Ishikawa (cell line): ENCODE results near the gene IKZF3.

Experiments
- CEBPB ChIP-seq: IDR thresholded peaks from 2 replicates; pipeline ENCODE4 v1.6.1; 2012
- CREB1 ChIP-seq: IDR thresholded peaks from 2 replicates; pipeline ENCODE4 v1.6.1; 2012; ENCODE audit warnings: low read depth
- EGR1 ChIP-seq: IDR thresholded peaks from 2 replicates; pipeline ENCODE4 v1.6.1; 2012
- EP300 ChIP-seq: IDR thresholded peaks from 2 replicates; pipeline ENCODE4 v1.6.1; 2012; ENCODE audit warnings: borderline replicate concordance
- FOXM1 ChIP-seq: IDR thresholded peaks from 2 replicates; pipeline ENCODE4 v1.6.1; 2012; ENCODE audit warnings: low read depth, borderline replicate concordance
- MAX ChIP-seq: IDR thresholded peaks from 2 replicates; pipeline ENCODE4 v1.6.1; 2012
- NFIC ChIP-seq: IDR thresholded peaks from 2 replicates; pipeline ENCODE4 v1.6.1; 2012
- RAD21 ChIP-seq: IDR thresholded peaks from 2 replicates; pipeline ENCODE4 v1.6.1; 2012; ENCODE audit warnings: low read depth
- REST ChIP-seq: IDR thresholded peaks from 2 replicates; pipeline ENCODE4 v1.6.1; 2012; ENCODE audit warnings: low read depth, mild to moderate bottlenecking
- TAF1 ChIP-seq: IDR thresholded peaks from 2 replicates; pipeline ENCODE4 v1.6.1; 2012; ENCODE audit warnings: low read depth, mild to moderate bottlenecking
- TCF12 ChIP-seq: IDR thresholded peaks from 2 replicates; pipeline ENCODE4 v1.6.1; 2012; ENCODE audit warnings: low read depth
- TEAD4 ChIP-seq: IDR thresholded peaks from 2 replicates; pipeline ENCODE4 v1.6.1; 2012
- USF1 ChIP-seq: IDR thresholded peaks from 2 replicates; pipeline ENCODE4 v1.6.1; 2012
- YY1 ChIP-seq: IDR thresholded peaks from 2 replicates; pipeline ENCODE4 v1.6.1; 2012; ENCODE audit warnings: low read depth
- ZBTB7A ChIP-seq: IDR thresholded peaks from 2 replicates; pipeline ENCODE4 v1.6.1; 2012; ENCODE audit warnings: low read depth

Gene IKZF3

GRCh38 chr17:39867084-39867879 lies 3.2 kb upstream of the IKZF3 start:
- TF ChIP-seq YY1: no peak
- TF ChIP-seq NFIC: no peak
- no peak for TF ChIP-seq EP300
- TF ChIP-seq EGR1: no peak
- no peak for TF ChIP-seq USF1
- TF ChIP-seq CREB1: no peak
- no peak for TF ChIP-seq TCF12
- no peak for TF ChIP-seq MAX
- TF ChIP-seq ZBTB7A: no peak
- no peak for TF ChIP-seq FOXM1
- TF ChIP-seq REST: no peak
- no peak for TF ChIP-seq TEAD4

- TF ChIP-seq FOXM1: no peak
- no peak for TF ChIP-seq TEAD4
- no peak for TF ChIP-seq CEBPB
- TF ChIP-seq YY1: no peak
- TF ChIP-seq CREB1: no peak
- no peak for TF ChIP-seq TAF1
These were observed 2.1 kb upstream of the IKZF3 start for GRCh38 chr17:39866013-39866730.

- TF ChIP-seq TAF1 (no peak), YY1 (no peak), TCF12 (no peak), RAD21 (no peak), EGR1 (no peak), CREB1 (no peak), MAX (no peak), NFIC (no peak), TEAD4 (no peak), CEBPB (no peak)
These were observed 731 bp downstream of the IKZF3 start for GRCh38 chr17:39863244-39863917.

- no peak for TF ChIP-seq ZBTB7A
- no peak for TF ChIP-seq EGR1
- TF ChIP-seq EP300: no peak
- no peak for TF ChIP-seq CEBPB
- TF ChIP-seq NFIC: no peak
- TF ChIP-seq TAF1: no peak
- no peak for TF ChIP-seq TEAD4
- no peak for TF ChIP-seq MAX
- TF ChIP-seq RAD21: no peak
- no peak for TF ChIP-seq TCF12
- TF ChIP-seq USF1: no peak
- no peak for TF ChIP-seq FOXM1
- TF ChIP-seq YY1: no peak
- TF ChIP-seq REST: no peak
- no peak for TF ChIP-seq CREB1
These were observed 2.9 kb downstream of the IKZF3 start for GRCh38 chr17:39861235-39861634.

- TF ChIP-seq REST (no peak), RAD21 (no peak), TCF12 (no peak)
These were observed 9.2 kb downstream of the IKZF3 start for GRCh38 chr17:39854909-39855308.
